ENCODE measurements around the gene SPTA1. TPM values are rescaled to one million over a fixed set of nuclear protein-coding genes. Genes with fewer than 3 reads are reported as not detected.

The SPTA1 gene
- total RNA-seq, 4 donors from 2014 or later: 0.32 TPM; not detected in 3

- no peaks in the 10 kb centered on the region for H3K9me3 ChIP-seq
- no peak overlapping the region for H3K4me3 ChIP-seq
- no peaks in the 10 kb centered on the region for H3K4me1 ChIP-seq
- 88 to 94% methylated on average over 2 of the region's 3 CpGs for WGBS, 2 donors
- H3K27ac ChIP-seq: no peak overlapping the region
- intact Hi-C loops (cut with DNase I): no loop called here
- H3K27me3 ChIP-seq: no peaks in the 10 kb centered on the region
- no peak for DNase-seq
- H3K36me3 ChIP-seq: no peaks in the 10 kb centered on the region
- TF ChIP-seq CTCF (IDR thresholded peaks at IDR 0.05) (no peak), POLR2A (IDR thresholded peaks at IDR 0.05) (no peak)
Observed at GRCh38 chr1:158613764-158614163, 72.8 kb downstream of the SPTA1 start.

GRCh38 chr1:158611916-158612315, 74.6 kb downstream of the SPTA1 start:
- no peak overlapping the region for H3K27ac ChIP-seq
- no peak for DNase-seq
- WGBS, 2 donors: 48 to 61% methylated on average over 3 of the region's 3 CpGs
- H3K9me3 ChIP-seq: no peaks in the 10 kb centered on the region
- intact Hi-C loops (cut with DNase I): no loop called here
- no peaks in the 10 kb centered on the region for H3K36me3 ChIP-seq
- H3K4me3 ChIP-seq: no peak overlapping the region
- no peaks in the 10 kb centered on the region for H3K27me3 ChIP-seq
- no peaks in the 10 kb centered on the region for H3K4me1 ChIP-seq
- TF ChIP-seq CTCF (IDR thresholded peaks at IDR 0.05) (no peak), POLR2A (IDR thresholded peaks at IDR 0.05) (no peak)

GRCh38 chr1:158607296-158607695, 79.2 kb downstream of the SPTA1 start:
- Histone ChIP-seq H3K9me3 (no peaks in the 10 kb centered on the region), H3K4me1 (no peaks in the 10 kb centered on the region), H3K27me3 (no peaks in the 10 kb centered on the region), H3K4me3 (no peak overlapping the region), H3K36me3 (no peaks in the 10 kb centered on the region), H3K27ac (no peak overlapping the region)
- DNase-seq: no peak
- intact Hi-C loops (cut with DNase I): no loop called here
- WGBS, 2 donors: 50 to 70% methylated on average over 1 of the region's 1 CpG
- TF ChIP-seq POLR2A (IDR thresholded peaks at IDR 0.05) (no peak), CTCF (IDR thresholded peaks at IDR 0.05) (no peak)

GRCh38 chr1:158604968-158605367, 81.5 kb downstream of the SPTA1 start, which contains the start of gene OR10Z1:
Gene OR10Z1, plus strand, starts transcription at chr1:158605268. Its CDS starts 1,171 bp downstream, at chr1:158606439.
- H3K27me3 ChIP-seq: no peaks in the 10 kb centered on the region
- intact Hi-C loops (cut with DNase I): no loop called here
- no peaks in the 10 kb centered on the region for H3K9me3 ChIP-seq
- no peak within 1 kb of the TSS for H3K27ac ChIP-seq
- TF ChIP-seq CTCF (IDR thresholded peaks at IDR 0.05) (no peak), POLR2A (IDR thresholded peaks at IDR 0.05) (no peak)
- DNase-seq: no peak
- WGBS, 2 donors: 59 to 74% methylated on average over 1 of the region's 1 CpG
- no peaks in the 10 kb centered on the region for H3K4me1 ChIP-seq
- no peak within 1 kb of the TSS for H3K4me3 ChIP-seq
- no peaks in the 10 kb centered on the region for H3K36me3 ChIP-seq

GRCh38 chr1:158600735-158601134, 85.8 kb downstream of the SPTA1 start:
- no peak overlapping the region for H3K4me3 ChIP-seq
- WGBS, 2 donors: 90 to 91% methylated on average over 2 of the region's 2 CpGs
- H3K36me3 ChIP-seq: no peaks in the 10 kb centered on the region

More at GRCh38 chr1:158600735-158601134, 85.8 kb downstream of the SPTA1 start:
- Histone ChIP-seq H3K27me3 (no peaks in the 10 kb centered on the region), H3K4me1 (no peaks in the 10 kb centered on the region), H3K9me3 (peaks cover 0 to 23% (median 3%) of the 10 kb centered on the region in 3 donors), H3K27ac (no peak overlapping the region)
- intact Hi-C loops (cut with DNase I): no loop called here
- DNase-seq: no peak
- no peak for TF ChIP-seq POLR2A (IDR thresholded peaks at IDR 0.05)
- no peak for TF ChIP-seq CTCF (IDR thresholded peaks at IDR 0.05)
